Cardiac fibroblast (primary cell): ENCODE data around the gene TTC21A.

Experiments used
- DNase-seq, 2 donors: peaks; one replicate each; pipeline versions ENCODE4 v3.0.0 to v3.0.0-alpha.2; 2010; ENCODE audit warnings: low read depth in 2 of 2
- H3K4me3 ChIP-seq, 2 donors: replicated peaks in 1 of 2; 1 replicate in 1 of 2; 2 replicates in 1 of 2; pipeline ENCODE4 v1.5.1; 2011; ENCODE audit warnings: low read depth in 2 of 2, low read length in 2 of 2, mild to moderate bottlenecking in 2 of 2, moderate library complexity in 1 of 2
- CTCF ChIP-seq: IDR thresholded peaks from one replicate; pipeline ENCODE4 v1.5.1; 2011; ENCODE audit warnings: low read depth, mild to moderate bottlenecking, low read length, inconsistent platforms

TTC21A gene

GRCh38 chr3:39068556-39068955 is 38.9 kb upstream of the TTC21A start:
- no peak for DNase-seq
- no peak overlapping the region for H3K4me3 ChIP-seq
- no peak for TF ChIP-seq CTCF

GRCh38 chr3:39075910-39076309 is 31.6 kb upstream of the TTC21A start:
- no peak for DNase-seq
- H3K4me3 ChIP-seq, result no peak overlapping the region
- TF ChIP-seq CTCF, result no peak

GRCh38 chr3:39079530-39079929 is 27.9 kb upstream of the TTC21A start:
- no peak for TF ChIP-seq CTCF
- H3K4me3 ChIP-seq, result no peak overlapping the region

GRCh38 chr3:39080026-39080425 is 27.5 kb upstream of the TTC21A start:
- TF ChIP-seq CTCF, result no peak
- no peak for DNase-seq
- no peak overlapping the region for H3K4me3 ChIP-seq

More at GRCh38 chr3:39079530-39079929, 27.9 kb upstream of the TTC21A start:
- DNase-seq, result no peak

GRCh38 chr3:39082666-39083313 is 24.7 kb upstream of the TTC21A start:
- H3K4me3 ChIP-seq, result no peak overlapping the region
- no peak for DNase-seq
- no peak for TF ChIP-seq CTCF

GRCh38 chr3:39086144-39086543 is 21.3 kb upstream of the TTC21A start:
- H3K4me3 ChIP-seq, result no peak overlapping the region
- no peak for DNase-seq
- no peak for TF ChIP-seq CTCF

GRCh38 chr3:39088456-39088855 is 19.0 kb upstream of the TTC21A start:
- no peak for TF ChIP-seq CTCF
- DNase-seq, result no peak
- H3K4me3 ChIP-seq, result no peak overlapping the region
